OCI-LY1 (cell line): ENCODE measurements around the gene KANSL1.
A peak's percentile ranks its signal among the peaks of the same experiment; 100 is the strongest.

Experiments
- H2AFZ ChIP-seq: fragments of 200-600 bp; sonication (generic), shearing (Covaris generic); 2 replicates; pipeline ENCODE4 v1.6.0; 2014; ENCODE audit warnings: antibody characterized with exemption, mild to moderate bottlenecking, low read length
- H3F3A ChIP-seq: fragments of 200-600 bp; sonication (generic), shearing (Covaris generic); 2 replicates; pipeline ENCODE4 v1.6.0; 2014; ENCODE audit warnings: mild to moderate bottlenecking, antibody characterized with exemption, low read length, moderate library complexity; ENCODE audit not compliant: insufficient read depth
- H3K27ac ChIP-seq: fragments of 200-600 bp; sonication (generic); 2 replicates; pipeline ENCODE4 v1.5.1; 2014; ENCODE audit warnings: low read length, mixed run types, mild to moderate bottlenecking, low read depth; ENCODE audit not compliant: poor library complexity, severe bottlenecking
- H3K27me3 ChIP-seq: fragments of 200-600 bp; sonication (generic); 2 replicates; pipeline ENCODE4 v1.6.0; 2014; ENCODE audit warnings: antibody characterized with exemption, mild to moderate bottlenecking, low read length, moderate library complexity; ENCODE audit not compliant: insufficient read depth
- H3K36me3 ChIP-seq: fragments of 200-600 bp; sonication (generic); 2 replicates; pipeline ENCODE4 v1.6.1; 2014; ENCODE audit warnings: mild to moderate bottlenecking, antibody characterized with exemption, low read length, moderate library complexity, mixed read lengths; ENCODE audit not compliant: insufficient read depth
- H3K4me1 ChIP-seq: fragments of 200-600 bp; sonication (generic); 2 replicates; pipeline ENCODE4 v1.5.1; 2014; ENCODE audit warnings: mild to moderate bottlenecking, low read length, moderate library complexity; ENCODE audit not compliant: insufficient read depth, severe bottlenecking
- H3K4me2 ChIP-seq: fragments of 200-600 bp; sonication (generic), shearing (Covaris generic); 2 replicates; pipeline ENCODE4 v1.6.1; 2014; ENCODE audit warnings: low read length
- H3K4me3 ChIP-seq: fragments of 200-600 bp; sonication (generic); 2 replicates; pipeline ENCODE4 v1.5.1; 2014; ENCODE audit warnings: low read length, low read depth, mild to moderate bottlenecking, mixed read lengths; ENCODE audit not compliant: poor library complexity, severe bottlenecking
- H3K79me2 ChIP-seq: fragments of 200-600 bp; shearing (Covaris generic); 2 replicates; pipeline ENCODE4 v1.6.1; 2016; ENCODE audit warnings: mixed run types, low read length, mixed read lengths; ENCODE audit not compliant: insufficient read depth
- H3K9ac ChIP-seq: fragments of 200-600 bp; sonication (generic), shearing (Covaris generic); 2 replicates; pipeline ENCODE4 v1.6.1; 2014; ENCODE audit warnings: mild to moderate bottlenecking, low read length, mixed read lengths
- H3K9me2 ChIP-seq: fragments of 200-600 bp; sonication (generic), shearing (Covaris generic); 2 replicates; pipeline ENCODE4 v1.6.1; 2014; ENCODE audit warnings: low read depth, mild to moderate bottlenecking, low read length, mixed read lengths
- H3K9me3 ChIP-seq: fragments of 200-600 bp; shearing (Covaris generic); 2 replicates; pipeline ENCODE4 v1.6.1; 2014; ENCODE audit warnings: low read length, mixed read lengths
- H4K20me1 ChIP-seq: fragments of 200-600 bp; sonication (generic), shearing (Covaris generic); 2 replicates; pipeline ENCODE4 v1.6.0; 2016; ENCODE audit warnings: mild to moderate bottlenecking, low read length; ENCODE audit not compliant: insufficient read depth
- EZH2 ChIP-seq: fragments of 200-600 bp; sonication (generic), shearing (Covaris generic); IDR thresholded peaks from 2 replicates; pipeline ENCODE4 v1.8.0; 2017; ENCODE audit warnings: borderline replicate concordance, mixed run types, mild to moderate bottlenecking, antibody characterized with exemption, low read length, moderate library complexity, mixed read lengths
- TF ChIP-seq, protein P1 (sequence below): fragments of 200-600 bp; sonication (generic), shearing (Covaris generic); IDR thresholded peaks from 2 replicates; pipeline ENCODE4 v1.5.1; 2017; ENCODE audit warnings: mild to moderate bottlenecking, antibody characterized with exemption, low read length, moderate library complexity, mixed read lengths

The KANSL1 gene

DNA sequence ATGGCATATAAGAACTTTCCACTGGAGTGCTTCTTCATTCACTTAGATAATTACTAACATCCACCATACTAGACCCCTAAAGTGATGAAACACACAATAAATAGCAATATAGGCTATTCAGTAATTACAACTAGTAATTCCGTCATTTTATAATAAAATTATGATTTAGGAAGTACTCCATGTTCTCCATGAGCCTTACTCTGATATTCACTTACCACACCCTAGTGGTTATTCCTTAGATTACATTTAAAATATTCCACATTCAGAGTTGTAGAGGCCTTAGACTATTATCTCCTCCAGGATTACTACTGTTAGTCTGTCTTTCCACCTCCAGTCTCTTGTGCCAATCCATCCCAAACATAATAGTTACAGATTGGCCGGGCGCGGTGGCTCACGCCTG, 131.8 kb downstream of the KANSL1 start:
- no peaks in the 10 kb centered on the region for H3F3A ChIP-seq
- peaks cover 63% of the 10 kb centered on the region for H3K36me3 ChIP-seq
- H3K4me3 ChIP-seq: no peak overlapping the region
- no peaks in the 10 kb centered on the region for H3K4me1 ChIP-seq
- H3K9ac ChIP-seq: no peak overlapping the region
- TF ChIP-seq EZH2: no peak
- TF ChIP-seq, protein P1, sequence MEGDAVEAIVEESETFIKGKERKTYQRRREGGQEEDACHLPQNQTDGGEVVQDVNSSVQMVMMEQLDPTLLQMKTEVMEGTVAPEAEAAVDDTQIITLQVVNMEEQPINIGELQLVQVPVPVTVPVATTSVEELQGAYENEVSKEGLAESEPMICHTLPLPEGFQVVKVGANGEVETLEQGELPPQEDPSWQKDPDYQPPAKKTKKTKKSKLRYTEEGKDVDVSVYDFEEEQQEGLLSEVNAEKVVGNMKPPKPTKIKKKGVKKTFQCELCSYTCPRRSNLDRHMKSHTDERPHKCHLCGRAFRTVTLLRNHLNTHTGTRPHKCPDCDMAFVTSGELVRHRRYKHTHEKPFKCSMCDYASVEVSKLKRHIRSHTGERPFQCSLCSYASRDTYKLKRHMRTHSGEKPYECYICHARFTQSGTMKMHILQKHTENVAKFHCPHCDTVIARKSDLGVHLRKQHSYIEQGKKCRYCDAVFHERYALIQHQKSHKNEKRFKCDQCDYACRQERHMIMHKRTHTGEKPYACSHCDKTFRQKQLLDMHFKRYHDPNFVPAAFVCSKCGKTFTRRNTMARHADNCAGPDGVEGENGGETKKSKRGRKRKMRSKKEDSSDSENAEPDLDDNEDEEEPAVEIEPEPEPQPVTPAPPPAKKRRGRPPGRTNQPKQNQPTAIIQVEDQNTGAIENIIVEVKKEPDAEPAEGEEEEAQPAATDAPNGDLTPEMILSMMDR: peak; percentile 29; the same call in 1 of the 2 replicates
- no peak overlapping the region for H3K27ac ChIP-seq
- no peak overlapping the region for H2AFZ ChIP-seq
- H3K9me2 ChIP-seq: no peaks in the 10 kb centered on the region
- H4K20me1 ChIP-seq: no peaks in the 10 kb centered on the region
- H3K79me2 ChIP-seq: no peaks in the 10 kb centered on the region
- H3K9me3 ChIP-seq: no peaks in the 10 kb centered on the region
- no peak overlapping the region for H3K4me2 ChIP-seq
- H3K27me3 ChIP-seq: no peaks in the 10 kb centered on the region

DNA sequence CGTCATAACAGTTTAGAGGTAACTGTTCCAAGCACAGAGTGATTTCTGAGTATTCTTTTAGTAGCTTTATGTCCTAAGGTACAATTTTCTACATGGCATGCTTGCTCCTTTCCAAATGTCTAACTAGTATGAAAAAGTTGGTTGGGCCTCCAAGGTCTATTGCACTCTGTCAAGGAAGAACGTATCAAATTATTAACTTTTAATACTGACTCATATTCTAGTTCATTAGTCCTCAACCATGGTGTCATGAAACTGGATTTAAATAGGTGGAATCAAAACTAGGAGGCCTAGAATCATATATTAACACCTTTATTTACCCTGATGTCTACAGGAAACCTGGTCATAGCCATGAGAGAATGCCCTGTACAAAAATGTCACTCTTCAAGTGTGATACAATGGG, 132.8 kb downstream of the KANSL1 start:
- Histone ChIP-seq H3K36me3 (peaks cover 55% of the 10 kb centered on the region), H3F3A (no peaks in the 10 kb centered on the region), H3K4me1 (no peaks in the 10 kb centered on the region), H3K9me3 (no peaks in the 10 kb centered on the region), H3K79me2 (no peaks in the 10 kb centered on the region), H2AFZ (no peak overlapping the region), H3K4me3 (no peak overlapping the region), H4K20me1 (no peaks in the 10 kb centered on the region), H3K9me2 (no peaks in the 10 kb centered on the region), H3K27ac (no peak overlapping the region), H3K27me3 (no peaks in the 10 kb centered on the region), H3K9ac (no peak overlapping the region), H3K4me2 (no peak overlapping the region)
- no peak for TF ChIP-seq EZH2
- TF ChIP-seq, protein P1: no peak

DNA sequence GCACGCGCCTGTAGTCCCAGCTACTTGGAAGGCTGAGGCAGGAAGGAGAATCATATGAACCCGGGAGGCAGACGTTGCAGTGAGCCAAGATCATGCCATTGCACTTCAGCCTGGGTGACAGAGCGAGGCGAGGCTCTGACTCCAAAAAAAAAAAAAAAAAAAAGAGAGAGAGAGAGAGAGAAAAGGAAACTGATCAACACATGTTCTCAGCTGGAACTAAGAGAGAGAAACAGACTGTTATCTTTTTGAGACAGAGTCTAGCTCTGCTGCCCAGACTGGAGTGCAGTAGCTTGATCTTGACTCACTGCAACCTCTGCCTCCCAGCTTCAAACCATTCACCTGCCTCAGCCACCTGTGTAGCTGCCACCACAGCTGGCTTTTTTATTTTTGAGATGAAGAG, 133.7 kb downstream of the KANSL1 start:
- Histone ChIP-seq H3K4me3 (no peak overlapping the region), H3K36me3 (peaks cover 50% of the 10 kb centered on the region), H3K27ac (no peak overlapping the region), H3K9me2 (no peaks in the 10 kb centered on the region), H3F3A (no peaks in the 10 kb centered on the region), H3K79me2 (no peaks in the 10 kb centered on the region), H2AFZ (no peak overlapping the region), H3K9ac (no peak overlapping the region), H3K4me2 (no peak overlapping the region), H4K20me1 (no peaks in the 10 kb centered on the region), H3K27me3 (no peaks in the 10 kb centered on the region), H3K4me1 (no peaks in the 10 kb centered on the region), H3K9me3 (no peaks in the 10 kb centered on the region)
- TF ChIP-seq, protein P1: no peak
- TF ChIP-seq EZH2: no peak
